Bronchial epithelial cell (primary cell): ENCODE measurements around the gene SLC25A19. TPM values are rescaled to one million over a fixed set of nuclear protein-coding genes. Genes with fewer than 3 reads are reported as not detected.
A peak's percentile ranks its signal among the peaks of the same experiment; 100 is the strongest.

ENCODE experiments used
- DNase-seq: peaks from one replicate; pipeline ENCODE4 v3.0.0-alpha.2; 2010; ENCODE audit warnings: low read depth
- FAIRE-seq: peaks from 2 replicates; lab custom pipeline; 2011; peaks lifted over from hg19 to GRCh38; lab: Jason Lieb, UNC
- H3K27me3 ChIP-seq: 2 replicates; pipeline ENCODE4 v1.5.1; 2011; ENCODE audit warnings: low read length; ENCODE audit not compliant: control insufficient read depth, insufficient read depth
- H3K36me3 ChIP-seq: 2 replicates; pipeline ENCODE4 v1.5.1; 2011; ENCODE audit warnings: low read length; ENCODE audit not compliant: control insufficient read depth, insufficient read depth
- H3K4me3 ChIP-seq: 2 replicates; pipeline ENCODE4 v1.5.1; 2011; ENCODE audit warnings: mild to moderate bottlenecking, low read depth, low read length, control low read depth
- total RNA-seq: library from RNA; depleted of rRNA; stranded (reverse); fragments of >200 nt; gene quantifications from 2 replicates; pipeline ENCODE4 v1.2.1, GENCODE V29; 2014
- TF ChIP-seq, protein P1 (sequence below): IDR thresholded peaks from 2 replicates; pipeline ENCODE4 v1.5.1; 2011; ENCODE audit warnings: mild to moderate bottlenecking, moderate library complexity, low read length, control low read depth, inconsistent platforms; ENCODE audit not compliant: insufficient read depth, severe bottlenecking

Gene SLC25A19
- total RNA-seq, 1 donor from 2014 or later = 12.1 TPM

DNA sequence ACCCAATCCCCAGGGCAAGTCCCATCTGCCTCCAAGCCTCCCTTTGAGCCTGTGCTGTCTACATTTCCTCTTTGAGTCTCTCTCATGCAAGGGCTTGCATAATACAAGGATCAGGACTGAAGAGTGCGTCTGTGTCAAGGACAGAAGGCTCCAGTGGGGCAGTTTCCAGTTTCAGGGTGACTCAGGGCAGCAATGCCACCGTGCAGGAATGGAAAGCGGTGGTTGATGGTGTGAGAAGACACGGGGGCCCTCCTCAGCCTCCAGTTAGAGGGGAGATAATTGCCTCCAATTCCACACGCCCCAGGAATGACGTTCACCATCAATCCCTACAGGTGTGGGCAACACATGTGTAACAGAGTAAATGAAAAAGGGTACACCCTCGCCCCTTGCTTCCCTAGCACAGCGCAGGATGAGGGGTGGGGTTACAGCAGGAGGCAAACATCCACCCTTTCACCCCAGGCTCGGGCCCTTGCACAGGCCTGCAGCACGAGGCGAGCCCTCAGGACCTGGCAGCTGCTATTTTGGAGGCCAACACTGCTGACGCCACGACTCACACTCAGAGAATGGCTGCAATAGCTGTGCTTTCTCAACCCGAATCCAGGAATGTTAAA is 24.8 kb upstream of the SLC25A19 start:
- TF ChIP-seq, protein P1, sequence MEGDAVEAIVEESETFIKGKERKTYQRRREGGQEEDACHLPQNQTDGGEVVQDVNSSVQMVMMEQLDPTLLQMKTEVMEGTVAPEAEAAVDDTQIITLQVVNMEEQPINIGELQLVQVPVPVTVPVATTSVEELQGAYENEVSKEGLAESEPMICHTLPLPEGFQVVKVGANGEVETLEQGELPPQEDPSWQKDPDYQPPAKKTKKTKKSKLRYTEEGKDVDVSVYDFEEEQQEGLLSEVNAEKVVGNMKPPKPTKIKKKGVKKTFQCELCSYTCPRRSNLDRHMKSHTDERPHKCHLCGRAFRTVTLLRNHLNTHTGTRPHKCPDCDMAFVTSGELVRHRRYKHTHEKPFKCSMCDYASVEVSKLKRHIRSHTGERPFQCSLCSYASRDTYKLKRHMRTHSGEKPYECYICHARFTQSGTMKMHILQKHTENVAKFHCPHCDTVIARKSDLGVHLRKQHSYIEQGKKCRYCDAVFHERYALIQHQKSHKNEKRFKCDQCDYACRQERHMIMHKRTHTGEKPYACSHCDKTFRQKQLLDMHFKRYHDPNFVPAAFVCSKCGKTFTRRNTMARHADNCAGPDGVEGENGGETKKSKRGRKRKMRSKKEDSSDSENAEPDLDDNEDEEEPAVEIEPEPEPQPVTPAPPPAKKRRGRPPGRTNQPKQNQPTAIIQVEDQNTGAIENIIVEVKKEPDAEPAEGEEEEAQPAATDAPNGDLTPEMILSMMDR = no peak
- Histone ChIP-seq H3K36me3 (peaks cover 8% of the 10 kb centered on the region), H3K27me3 (no peaks in the 10 kb centered on the region), H3K4me3 (no peak overlapping the region)
- FAIRE-seq (no peak), DNase-seq (peak; percentile 31)

DNA sequence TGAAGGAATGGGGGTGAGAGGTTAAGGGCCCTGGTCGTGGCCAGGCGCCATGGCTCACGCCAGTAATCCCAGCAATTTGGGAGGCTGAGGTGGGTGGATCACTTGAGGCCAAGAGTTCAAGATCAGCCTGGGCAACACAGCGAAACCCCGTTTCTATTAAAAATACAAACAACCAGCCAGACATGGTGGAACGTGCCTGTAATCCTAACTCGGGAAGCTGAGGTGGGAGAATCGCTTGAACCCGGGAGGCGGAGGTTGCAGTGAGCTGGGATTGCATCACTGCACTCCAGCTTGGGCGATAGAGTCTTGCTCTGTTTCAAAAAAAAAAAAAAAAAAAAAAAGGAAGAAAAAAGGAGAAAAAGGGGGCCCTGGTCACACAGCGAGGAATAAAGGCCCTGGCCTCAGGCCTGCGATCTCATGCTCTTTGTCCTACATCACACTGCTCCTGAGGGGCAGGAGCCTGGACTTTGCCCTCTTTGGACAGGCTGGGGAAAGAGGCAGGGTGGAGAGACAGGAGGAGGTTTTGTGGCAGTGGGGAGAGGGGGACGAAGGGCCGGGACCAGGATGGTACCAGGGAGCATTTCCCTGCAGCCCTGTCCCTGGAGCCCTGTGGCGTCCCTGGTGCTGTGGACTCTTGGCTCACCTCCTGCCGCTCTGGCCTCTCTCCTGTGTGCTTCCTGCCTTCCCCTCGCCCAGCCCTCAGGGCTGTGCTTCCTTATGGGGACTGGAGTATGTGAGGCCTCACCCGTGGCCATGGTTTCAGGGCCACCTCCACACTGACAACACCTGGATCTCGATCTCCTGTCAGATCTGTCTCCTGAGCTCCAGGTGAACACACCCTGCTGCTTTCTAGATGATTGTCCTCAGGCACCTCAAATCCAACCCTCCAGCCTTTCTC is 19.7 kb upstream of the SLC25A19 start:
- DNase-seq (no peak), FAIRE-seq (no peak)
- Histone ChIP-seq H3K36me3 (no peaks in the 10 kb centered on the region), H3K27me3 (no peaks in the 10 kb centered on the region), H3K4me3 (no peak overlapping the region)
- TF ChIP-seq, protein P1 = no peak

DNA sequence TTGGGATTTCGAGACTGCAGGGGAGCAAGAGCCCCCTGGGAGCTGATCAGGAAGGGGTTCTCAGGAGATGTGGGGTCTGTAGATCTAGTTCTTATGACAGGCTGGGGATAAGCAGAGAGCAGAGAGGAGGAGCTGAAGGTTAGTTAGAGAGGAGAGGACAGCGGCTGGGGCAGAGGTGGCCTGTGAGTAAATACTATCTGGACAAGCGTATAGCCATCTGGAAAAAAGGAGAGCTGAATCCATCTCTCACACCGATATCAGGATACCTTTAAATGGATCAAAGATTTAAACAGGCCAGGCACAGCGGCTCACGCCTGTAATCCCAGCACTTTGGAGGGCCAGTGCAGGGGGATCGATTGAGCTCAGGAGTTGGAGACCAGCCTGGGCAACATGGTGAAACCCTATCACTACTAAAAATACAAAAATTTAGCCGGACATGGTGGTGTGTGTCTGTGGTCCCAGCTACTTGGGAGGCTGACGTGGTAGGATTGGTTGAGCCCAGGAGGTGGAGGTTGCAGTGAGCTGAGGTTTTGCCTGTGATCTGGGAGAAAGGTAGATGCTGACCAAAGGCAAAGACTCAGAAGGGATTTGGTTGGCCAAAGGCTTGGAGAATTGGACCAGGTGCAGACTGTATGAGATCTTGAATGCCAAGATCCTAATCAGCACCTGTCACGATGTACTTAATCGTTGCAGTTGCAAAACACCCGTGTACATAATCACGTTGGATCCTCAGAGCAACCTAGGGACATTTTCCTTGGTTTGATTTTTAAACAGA is 18.9 kb upstream of the SLC25A19 start:
- DNase-seq (no peak), FAIRE-seq (no peak)
- TF ChIP-seq, protein P1 = no peak
- H3K4me3 ChIP-seq = no peak overlapping the region
- H3K36me3 ChIP-seq = no peaks in the 10 kb centered on the region
- no peaks in the 10 kb centered on the region for H3K27me3 ChIP-seq

DNA sequence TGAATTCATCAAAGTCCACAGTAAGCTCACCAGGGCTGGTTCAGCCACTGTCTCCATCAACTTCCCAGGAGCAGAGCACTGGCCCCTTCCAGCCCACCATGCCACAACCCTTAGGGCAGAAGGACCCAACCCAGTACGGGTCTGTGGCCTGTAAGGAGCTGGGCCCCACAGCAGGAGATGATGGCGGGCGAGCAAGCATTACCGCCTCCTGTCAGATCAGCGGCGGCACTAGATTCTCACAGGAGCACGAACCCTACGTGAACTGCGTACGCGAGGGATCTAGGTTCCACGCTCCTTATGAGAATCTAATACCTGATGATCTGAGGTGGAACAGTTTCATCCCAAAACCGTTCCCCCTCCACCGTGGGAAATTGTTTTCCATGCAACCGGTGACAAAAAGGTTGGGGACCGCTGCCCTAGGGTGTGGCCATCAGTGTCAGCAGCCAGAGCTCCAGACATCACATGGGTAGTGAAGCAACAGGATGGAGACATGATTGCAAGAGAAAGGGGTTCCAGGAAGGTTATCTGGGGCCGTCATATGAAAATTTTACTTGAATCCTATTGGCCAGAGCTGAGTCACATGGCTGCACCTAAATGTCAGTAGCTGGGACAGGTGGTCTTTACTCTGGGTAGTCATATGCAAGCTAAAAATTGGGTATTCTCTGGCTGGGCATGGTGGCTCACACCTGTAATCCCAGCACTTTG is 12.4 kb upstream of the SLC25A19 start:
- H3K4me3 ChIP-seq = no peak overlapping the region
- no peak for DNase-seq
- no peak for FAIRE-seq
- TF ChIP-seq, protein P1 = no peak
- no peaks in the 10 kb centered on the region for H3K27me3 ChIP-seq
- H3K36me3 ChIP-seq = no peaks in the 10 kb centered on the region

DNA sequence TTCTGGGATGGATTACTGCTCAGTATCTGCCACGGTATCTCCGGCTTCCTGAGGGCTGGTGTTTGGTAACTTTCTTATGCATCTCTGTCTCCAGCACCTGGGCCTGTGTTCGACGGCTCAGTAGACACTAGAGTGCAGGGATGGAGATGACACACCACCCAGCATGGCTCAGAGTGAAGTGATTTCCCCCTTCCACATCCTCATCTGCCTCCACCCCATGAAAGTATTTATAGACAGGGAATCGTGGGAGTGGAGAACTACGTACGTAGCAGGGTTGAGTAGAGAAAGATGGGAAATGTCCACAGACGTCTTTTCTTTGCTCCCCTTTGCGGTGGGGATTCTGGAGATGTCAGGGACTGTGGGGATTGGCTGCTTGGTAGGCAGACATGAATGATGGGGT is 11.8 kb upstream of the SLC25A19 start:
- Histone ChIP-seq H3K4me3 (no peak overlapping the region), H3K36me3 (no peaks in the 10 kb centered on the region), H3K27me3 (no peaks in the 10 kb centered on the region)
- FAIRE-seq (no peak), DNase-seq (no peak)
- TF ChIP-seq, protein P1 = no peak
